Measurements from ENCODE around the gene ANAPC13. TPM values are rescaled to one million over a fixed set of nuclear protein-coding genes. Genes with fewer than 3 reads are reported as not detected.

The ANAPC13 gene
- total RNA-seq, 1 donor from 2014 or later, result 58.1 TPM

- H3K9me3 ChIP-seq, result peaks cover 28% of the 10 kb centered on the region
- no peaks in the 10 kb centered on the region for H3K4me1 ChIP-seq
- H3K4me3 ChIP-seq, result no peak overlapping the region
- H3K27me3 ChIP-seq, result no peaks in the 10 kb centered on the region
- no peaks in the 10 kb centered on the region for H3K36me3 ChIP-seq
- intact Hi-C loops (cut with DNase I), result no loop called here
- DNase-seq, result no peak
- TF ChIP-seq CTCF (IDR thresholded peaks at IDR 0.05), result no peak
- H3K27ac ChIP-seq, result no peak overlapping the region
- no peak for ATAC-seq
Observed at GRCh38 chr3:134526319-134526718, 40.5 kb upstream of the ANAPC13 start.

- no peaks in the 10 kb centered on the region for H3K36me3 ChIP-seq
- H3K4me1 ChIP-seq, result no peaks in the 10 kb centered on the region
- H3K27ac ChIP-seq, result no peak overlapping the region
- peaks cover 28% of the 10 kb centered on the region for H3K9me3 ChIP-seq
- H3K27me3 ChIP-seq, result no peaks in the 10 kb centered on the region
- no peak for ATAC-seq
- no peak for TF ChIP-seq CTCF (IDR thresholded peaks at IDR 0.05)
- DNase-seq, result no peak
- intact Hi-C loops (cut with DNase I), result no loop called here
- no peak overlapping the region for H3K4me3 ChIP-seq
Observed at GRCh38 chr3:134525293-134525692, 39.5 kb upstream of the ANAPC13 start.

GRCh38 chr3:134522541-134522940, 36.8 kb upstream of the ANAPC13 start:
- no peak for DNase-seq
- H3K4me3 ChIP-seq, result no peak overlapping the region
- ATAC-seq, result no peak
- H3K27ac ChIP-seq, result no peak overlapping the region
- peaks cover 28% of the 10 kb centered on the region for H3K9me3 ChIP-seq
- intact Hi-C loops (cut with DNase I), result no loop called here
- no peaks in the 10 kb centered on the region for H3K4me1 ChIP-seq
- no peak for TF ChIP-seq CTCF (IDR thresholded peaks at IDR 0.05)
- H3K27me3 ChIP-seq, result no peaks in the 10 kb centered on the region
- no peaks in the 10 kb centered on the region for H3K36me3 ChIP-seq

GRCh38 chr3:134517791-134518190, 32.0 kb upstream of the ANAPC13 start:
- TF ChIP-seq CTCF (IDR thresholded peaks at IDR 0.05), result no peak
- Histone ChIP-seq H3K27me3 (no peaks in the 10 kb centered on the region), H3K4me1 (peaks cover 13% of the 10 kb centered on the region), H3K36me3 (no peaks in the 10 kb centered on the region), H3K9me3 (peaks cover 4% of the 10 kb centered on the region), H3K4me3 (no peak overlapping the region), H3K27ac (no peak overlapping the region)
- intact Hi-C loops (cut with DNase I), result no loop called here
- no peak for ATAC-seq
- no peak for DNase-seq

- ATAC-seq (peak; percentile 24), DNase-seq (no peak)
- Histone ChIP-seq H3K27ac (no peak overlapping the region), H3K9me3 (no peaks in the 10 kb centered on the region), H3K4me3 (no peak overlapping the region), H3K27me3 (no peaks in the 10 kb centered on the region), H3K4me1 (peaks cover 13% of the 10 kb centered on the region), H3K36me3 (peaks cover 5% of the 10 kb centered on the region)
- no peak for TF ChIP-seq CTCF (IDR thresholded peaks at IDR 0.05)
- intact Hi-C loops (cut with DNase I), result no loop called here
Observed at GRCh38 chr3:134516905-134517304, 31.1 kb upstream of the ANAPC13 start.

GRCh38 chr3:134511500-134511899, 25.7 kb upstream of the ANAPC13 start:
- intact Hi-C loops (cut with DNase I), result no loop called here
- H3K36me3 ChIP-seq, result peaks cover 6% of the 10 kb centered on the region
- TF ChIP-seq CTCF (IDR thresholded peaks at IDR 0.05), result no peak
- no peak overlapping the region for H3K27ac ChIP-seq
- no peak for DNase-seq
- H3K4me3 ChIP-seq, result no peak overlapping the region
- no peaks in the 10 kb centered on the region for H3K27me3 ChIP-seq
- no peak for ATAC-seq
- peaks cover 3% of the 10 kb centered on the region for H3K4me1 ChIP-seq
- no peaks in the 10 kb centered on the region for H3K9me3 ChIP-seq

Data from upper lobe of right lung (tissue), 1 donor.